T-helper 2 cell treated with Interferon-gamma antibody and Interleukin-4, amounts not matched to agents 100 ng/mL and 5 ng/mL, for 36 hours (primary cell): ENCODE measurements around the gene PTPRA. TPM values are rescaled to one million over a fixed set of nuclear protein-coding genes. Genes with fewer than 3 reads are reported as not detected.

Experiments
- intact Hi-C: fragments of 100-400 bp; cut with micrococcal nuclease; formaldehyde crosslinking; loops from one replicate; pipeline ENCODE4 v1.15.1; 2023
- total RNA-seq: library from RNA; stranded (reverse); gene quantifications from 2 replicates; pipeline ENCODE4 v1.2.3, GENCODE V29; 2022

PTPRA gene
- total RNA-seq, 1 donor from 2014 or later: 70.2 TPM

DNA sequence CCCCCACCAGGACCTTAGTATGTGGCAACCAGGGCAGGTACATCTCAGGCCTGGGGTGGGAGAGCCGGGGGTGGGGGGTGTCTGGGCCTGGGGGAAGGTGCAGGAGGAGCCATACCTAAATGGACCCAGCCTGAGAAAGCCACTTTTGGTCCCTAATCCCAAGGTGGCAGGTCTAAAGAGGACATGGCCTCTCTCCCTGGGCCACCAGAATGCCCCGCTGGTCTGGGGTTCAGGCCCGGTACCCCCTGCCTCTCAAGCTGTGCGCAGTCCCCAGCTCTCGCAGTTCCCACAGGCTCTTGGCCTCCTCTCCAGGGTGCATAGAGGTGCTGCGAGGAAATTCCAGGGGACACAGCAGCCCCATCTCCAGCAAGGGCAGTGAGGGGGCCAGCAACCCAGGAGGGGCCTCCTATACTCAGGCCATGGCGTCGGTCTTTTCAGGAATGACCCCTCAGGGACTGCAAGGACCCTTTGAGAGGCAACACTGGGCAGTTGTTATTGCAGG, 212.3 kb downstream of the PTPRA start:
- intact Hi-C loops: no loop called here

DNA sequence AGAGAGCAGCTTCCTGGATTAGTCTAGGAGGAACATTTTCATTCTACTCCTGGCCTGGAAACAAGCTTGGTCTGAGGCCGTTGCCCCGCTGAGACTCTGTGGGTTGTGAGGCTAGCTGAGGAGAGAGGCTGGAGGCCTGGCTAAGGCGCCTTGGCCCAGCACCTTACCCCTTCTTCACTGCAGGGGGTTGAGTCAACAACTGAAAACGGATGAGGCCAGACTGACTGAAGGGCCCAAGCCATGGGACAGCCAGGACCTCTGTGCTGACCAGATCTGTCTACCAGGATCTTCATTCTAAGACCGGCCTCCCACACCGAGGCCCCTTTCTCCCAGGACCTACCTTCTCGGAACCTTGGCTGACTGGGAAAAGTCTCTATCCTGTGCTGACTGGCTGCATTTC, 214.8 kb downstream of the PTPRA start:
- intact Hi-C loops: no loop called here

Other genes starting within 250 kb of the PTPRA start
- gene NOP56, start 220.8 kb upstream of the PTPRA start, total RNA-seq: 478 and 501 TPM in 2 replicates
- 105 and 109 TPM in 2 replicates for gene IDH3B, start 209.3 kb upstream of the PTPRA start, total RNA-seq
- 3.3 and 3.7 TPM in 2 replicates for gene EBF4, start 180.7 kb upstream of the PTPRA start, total RNA-seq
- 0.39 and 0.45 TPM in 2 replicates for gene CPXM1, start 72.9 kb upstream of the PTPRA start, total RNA-seq
- not detected in 2 replicates for gene C20orf141, start 58.5 kb upstream of the PTPRA start, total RNA-seq
- gene TMEM239, start 57.1 kb upstream of the PTPRA start, total RNA-seq: not detected in 2 replicates
- 22.0 and 23.4 TPM in 2 replicates for gene PCED1A, start 32.8 kb upstream of the PTPRA start, total RNA-seq
- 47.4 and 50.5 TPM in 2 replicates for gene VPS16, start 32.7 kb upstream of the PTPRA start, total RNA-seq
- 0.89 and 1.7 TPM in 2 replicates for gene GNRH2, start 170.1 kb downstream of the PTPRA start, total RNA-seq
- 42.2 and 43.9 TPM in 2 replicates for gene MRPS26, start 172.6 kb downstream of the PTPRA start, total RNA-seq
- gene OXT, start 198.1 kb downstream of the PTPRA start, total RNA-seq: not detected in 2 replicates
- not detected in 2 replicates for gene AVP, start 211.2 kb downstream of the PTPRA start, total RNA-seq